H4 (cell line): Measurements from ENCODE around the gene WWOX. TPM values are rescaled to one million over a fixed set of nuclear protein-coding genes. Genes with fewer than 3 reads are reported as not detected.

Experiments used
- DNase-seq: peaks from one replicate; pipeline ENCODE4 v3.0.0-alpha.2; 2015; ENCODE audit warnings: low spot score
- total RNA-seq: library from RNA; depleted of rRNA; stranded (reverse); fragments of >200 nt; shearing (Covaris generic); gene quantifications from 2 replicates; pipeline ENCODE4 v1.2.3, GENCODE V29; 2014

WWOX gene
- total RNA-seq, 1 experiment from 2014 or later = 25.4 TPM

GRCh38 chr16:78465730-78466129 lies 366.3 kb downstream of the WWOX start:
- no peak for DNase-seq

- DNase-seq = no peak
These were observed 370.3 kb downstream of the WWOX start for GRCh38 chr16:78469787-78470186.

GRCh38 chr16:78473031-78473699 lies 373.7 kb downstream of the WWOX start:
- no peak for DNase-seq

GRCh38 chr16:78474762-78475161 lies 375.3 kb downstream of the WWOX start:
- no peak for DNase-seq

GRCh38 chr16:78476615-78477014 lies 377.2 kb downstream of the WWOX start:
- no peak for DNase-seq

GRCh38 chr16:78478267-78478861 lies 378.9 kb downstream of the WWOX start:
- DNase-seq = no peak

GRCh38 chr16:78479723-78480122 lies 380.3 kb downstream of the WWOX start:
- DNase-seq = no peak

GRCh38 chr16:78480588-78480987 lies 381.1 kb downstream of the WWOX start:
- DNase-seq = no peak

GRCh38 chr16:78483124-78483992 lies 383.9 kb downstream of the WWOX start:
- no peak for DNase-seq

GRCh38 chr16:78484509-78485058 lies 385.1 kb downstream of the WWOX start:
- DNase-seq = no peak

- DNase-seq = no peak
These were observed 385.9 kb downstream of the WWOX start for GRCh38 chr16:78485188-78485916.

- DNase-seq = no peak
These were observed 386.4 kb downstream of the WWOX start for GRCh38 chr16:78485917-78486257.

- DNase-seq = no peak
These were observed 388.0 kb downstream of the WWOX start for GRCh38 chr16:78487471-78487870.

- no peak for DNase-seq
These were observed 389.6 kb downstream of the WWOX start for GRCh38 chr16:78489072-78489471.

- DNase-seq = no peak
These were observed 390.2 kb downstream of the WWOX start for GRCh38 chr16:78489631-78490030.

- DNase-seq = no peak
These were observed 391.0 kb downstream of the WWOX start for GRCh38 chr16:78490431-78490830.

- peak; percentile 12 for DNase-seq
These were observed 391.4 kb downstream of the WWOX start for GRCh38 chr16:78490847-78491246.

- no peak for DNase-seq
These were observed 394.1 kb downstream of the WWOX start for GRCh38 chr16:78493573-78493972.

- DNase-seq = no peak
These were observed 394.7 kb downstream of the WWOX start for GRCh38 chr16:78494105-78494504.

GRCh38 chr16:78494674-78495073 lies 395.2 kb downstream of the WWOX start:
- no peak for DNase-seq

GRCh38 chr16:78496189-78496588 lies 396.7 kb downstream of the WWOX start:
- DNase-seq = no peak

GRCh38 chr16:78499399-78499798 lies 399.9 kb downstream of the WWOX start:
- no peak for DNase-seq
